GM18505 (cell line): Measurements from ENCODE around the gene DHH.

ENCODE experiments used
- ATAC-seq: cut with Tn5 transposase; IDR thresholded peaks from one replicate; pipeline ENCODE4 v1.9.1; 2021; ENCODE audit not compliant: unreplicated experiment
- POLR2A ChIP-seq: IDR thresholded peaks from 4 replicates; pipeline ENCODE4 v1.6.1; 2011; ENCODE audit warnings: borderline replicate concordance; ENCODE audit not compliant: insufficient read depth, insufficient read length; ENCODE audit errors: extremely low read depth

Gene DHH

DNA sequence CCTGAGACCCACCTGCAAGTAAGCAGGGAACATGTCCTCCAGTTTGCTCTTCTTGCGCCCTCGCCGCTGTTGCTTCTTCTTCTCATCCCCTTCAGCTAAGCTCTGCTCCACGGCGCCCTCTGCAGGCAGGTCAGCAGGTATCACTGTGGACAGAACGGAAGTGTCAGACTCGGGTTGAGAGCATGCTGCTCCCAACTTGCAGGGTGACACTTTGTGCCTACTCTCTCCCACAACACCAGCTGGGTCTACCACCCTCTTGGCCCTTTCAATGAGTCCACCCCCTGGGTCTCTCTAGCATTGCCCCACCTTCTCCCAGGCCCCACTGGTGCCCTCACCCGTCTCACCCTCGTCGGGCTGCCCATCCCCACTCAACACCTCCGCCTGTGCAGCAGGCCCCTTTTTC is 50.7 kb downstream of the DHH start:
- no peak for ATAC-seq
- TF ChIP-seq POLR2A: no peak

DNA sequence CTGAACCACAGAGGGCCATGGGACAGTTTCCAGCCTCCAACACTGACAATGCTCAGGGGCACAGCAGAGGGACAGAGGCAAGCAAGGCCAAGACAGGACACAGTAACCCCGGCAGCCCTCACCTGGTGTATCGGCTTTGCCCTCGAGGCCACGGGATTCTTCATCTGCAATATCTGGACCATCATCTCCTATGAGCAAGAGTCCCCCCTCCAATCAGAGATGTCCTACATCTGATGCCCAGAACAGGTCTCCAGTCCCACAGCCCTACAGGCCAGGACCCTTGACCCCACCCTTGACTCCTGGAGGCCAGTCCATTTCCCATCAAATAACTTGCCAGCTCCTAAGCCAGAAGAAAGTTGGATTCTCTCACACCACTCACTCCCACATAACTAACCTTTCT is 51.4 kb downstream of the DHH start:
- TF ChIP-seq POLR2A: no peak
- ATAC-seq: no peak

DNA sequence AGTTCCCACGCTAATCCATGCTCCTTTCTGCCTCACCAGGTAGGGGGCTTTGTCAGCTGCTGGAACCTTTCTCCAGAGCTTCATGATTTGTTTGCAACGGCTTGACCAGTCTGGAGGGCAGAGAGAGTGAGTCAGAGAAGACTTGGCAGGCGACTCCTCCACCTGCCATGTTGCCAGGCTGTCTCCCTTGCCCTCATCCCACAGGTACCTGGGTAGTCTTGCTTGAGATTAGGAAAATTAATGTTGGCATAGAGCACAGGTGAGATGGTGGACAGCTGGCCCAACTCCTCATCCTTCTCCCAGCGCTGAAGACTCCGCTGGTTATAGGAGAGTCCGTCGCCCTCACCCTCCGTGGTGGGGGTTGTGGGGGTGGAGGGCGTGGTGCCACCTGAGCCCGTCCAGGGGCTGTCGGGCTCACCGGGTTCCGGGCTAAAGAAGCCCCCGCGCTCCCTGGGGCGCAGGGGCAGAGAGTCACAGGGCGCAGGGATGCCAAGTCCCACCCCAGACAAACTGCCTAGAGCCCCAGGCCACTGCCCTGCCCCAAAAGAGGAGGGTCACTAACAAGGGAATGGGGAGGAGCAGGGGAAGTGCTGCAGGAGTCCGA is 52.6 kb downstream of the DHH start:
- no peak for TF ChIP-seq POLR2A
- ATAC-seq: no peak

DNA sequence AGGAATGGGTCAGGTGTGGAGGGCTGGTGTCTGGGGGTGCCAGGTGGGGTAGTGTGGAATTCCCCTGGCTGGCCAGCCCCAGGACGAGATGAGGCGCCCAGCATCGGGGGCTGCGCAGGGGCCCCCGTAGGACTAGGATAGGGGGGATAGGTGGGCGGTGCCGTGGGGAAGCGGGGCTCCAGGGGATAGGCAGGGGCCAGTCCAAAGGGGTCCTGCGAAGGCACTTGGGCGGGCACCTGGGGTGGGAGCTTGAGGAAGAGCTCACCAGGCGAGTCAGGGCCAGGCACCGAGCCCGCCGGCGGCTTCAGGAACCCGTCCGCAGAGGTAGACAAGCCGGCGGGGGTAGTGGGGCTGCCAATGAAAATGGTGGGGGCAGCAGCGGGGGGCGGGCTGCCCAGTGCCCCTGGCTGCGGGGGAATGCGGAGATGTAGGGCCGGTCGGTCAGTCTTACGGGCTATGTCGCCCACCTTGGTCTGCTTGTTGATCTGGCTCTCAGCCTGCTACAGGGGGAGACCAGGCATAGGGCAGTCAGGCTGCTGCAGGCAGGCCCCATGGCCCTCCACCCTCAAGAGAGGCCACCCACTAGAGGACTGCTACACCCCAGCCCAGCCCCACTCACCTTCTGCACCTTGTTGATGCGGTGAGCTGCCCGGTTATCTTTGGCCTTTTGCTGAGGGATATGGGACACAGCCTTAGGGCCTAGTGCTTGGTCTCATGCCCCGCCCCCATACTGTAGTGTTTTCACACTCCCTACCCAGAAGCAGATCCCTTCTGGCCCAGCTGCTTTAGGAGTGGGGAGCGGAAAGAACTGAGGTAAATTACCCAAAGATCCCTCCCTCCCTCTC is 53.3 kb downstream of the DHH start:
- no peak for ATAC-seq
- no peak for TF ChIP-seq POLR2A

DNA sequence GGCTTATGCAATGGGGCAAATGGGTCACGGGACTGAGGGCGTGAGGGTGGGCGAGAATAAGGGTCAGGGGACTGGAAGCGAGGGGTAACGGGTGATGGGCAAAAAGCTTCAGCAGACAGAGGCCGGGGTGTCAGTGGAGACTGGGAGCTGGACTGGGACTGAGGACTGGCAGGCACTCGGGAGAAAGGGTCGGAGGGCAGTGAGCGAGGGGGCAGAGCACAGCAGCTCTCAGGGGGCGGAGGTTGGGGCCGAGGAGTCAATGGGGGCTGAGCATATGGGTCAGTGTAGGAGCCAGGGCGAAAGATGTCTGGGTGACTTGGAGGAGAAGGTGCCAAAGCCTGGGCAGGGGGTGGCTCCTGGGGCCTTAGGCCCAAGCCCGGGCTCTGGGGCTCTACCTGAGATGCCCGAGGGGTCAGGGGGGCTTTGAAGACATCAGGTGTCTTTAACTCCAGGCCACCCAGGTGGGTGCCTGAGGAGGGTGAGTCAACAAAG is 54.2 kb downstream of the DHH start:
- no peak for ATAC-seq

DNA sequence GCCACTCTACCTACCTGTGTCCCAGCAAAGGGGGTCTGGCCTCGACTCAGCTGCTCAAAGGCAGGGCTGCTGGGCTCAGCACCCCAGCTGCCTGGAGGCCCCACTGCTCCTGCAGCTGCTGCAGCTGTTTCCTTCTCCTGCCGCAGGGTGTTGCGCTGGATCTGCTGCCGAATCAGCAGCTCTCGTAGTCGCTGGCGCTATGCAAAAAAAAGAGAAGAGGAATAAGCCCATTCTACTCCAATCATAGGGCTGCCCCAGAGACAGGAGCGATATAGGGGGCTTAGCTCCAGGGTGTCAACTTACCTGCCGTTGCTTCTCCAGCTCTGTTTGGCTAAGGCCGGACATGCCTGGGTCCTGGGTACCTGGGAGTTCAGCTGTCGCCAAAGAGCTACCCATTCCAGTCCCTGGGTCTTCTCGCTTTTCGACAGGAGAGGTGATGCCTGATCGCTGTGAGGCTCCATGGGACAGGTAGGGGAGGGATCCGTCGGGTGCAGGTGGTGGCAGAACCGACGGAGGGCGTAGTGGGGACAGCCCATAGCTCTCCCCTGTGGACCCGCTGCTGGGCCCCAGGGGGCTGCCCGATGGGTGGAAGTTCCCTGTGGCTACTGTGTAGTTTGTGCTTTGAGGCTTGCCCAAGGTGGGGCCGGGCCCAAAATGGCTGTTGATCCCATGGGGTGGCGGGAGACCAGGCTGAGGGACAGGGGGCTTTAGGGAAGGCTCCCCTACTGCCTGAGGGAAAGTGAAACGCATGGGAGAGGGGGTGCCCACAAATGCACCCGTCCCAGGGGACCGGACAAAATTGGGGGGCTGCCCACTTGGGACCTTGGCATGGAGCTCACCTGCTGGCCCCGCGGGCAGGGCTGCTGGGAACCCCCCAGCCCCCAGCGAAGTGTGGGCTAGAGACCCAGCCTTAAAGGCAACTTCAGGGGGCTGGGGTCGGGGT is 54.9 kb downstream of the DHH start:
- TF ChIP-seq POLR2A: no peak
- ATAC-seq: no peak

More for the DNA sequence above, 54.2 kb downstream of the DHH start:
- TF ChIP-seq POLR2A: no peak

DNA sequence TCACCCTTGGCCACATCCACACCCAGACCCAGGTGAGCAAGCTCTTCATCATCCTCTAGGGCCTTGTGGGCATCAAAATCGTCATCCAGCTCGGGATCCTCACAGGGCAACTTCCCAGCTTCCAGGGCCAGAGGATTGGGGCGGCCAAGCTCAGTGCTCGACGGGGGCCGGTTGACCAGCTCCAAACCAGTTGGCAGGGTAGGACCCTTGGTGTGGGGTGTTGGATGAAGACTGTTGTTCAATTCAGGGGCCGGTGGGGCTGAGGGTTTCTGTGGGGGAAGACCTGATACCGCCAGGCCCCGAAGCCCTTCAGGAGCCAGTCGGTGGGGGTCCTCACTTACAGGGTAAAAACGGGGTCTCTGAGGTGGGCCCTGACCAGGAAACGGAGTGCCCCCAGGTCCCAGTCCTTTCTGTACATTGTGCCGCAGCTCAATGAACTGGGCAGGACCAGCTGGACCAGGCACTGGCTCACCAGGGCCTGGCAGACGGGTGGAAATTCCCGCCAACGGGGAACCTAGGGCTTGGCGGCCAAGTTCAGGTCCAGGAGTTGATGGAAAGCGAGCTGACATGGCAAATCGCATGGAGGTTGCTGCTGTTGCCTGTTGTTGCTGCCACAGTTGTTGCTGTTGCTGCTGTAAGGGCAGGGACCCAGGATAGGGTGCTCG is 56.2 kb downstream of the DHH start:
- TF ChIP-seq POLR2A: no peak
- ATAC-seq: no peak

DNA sequence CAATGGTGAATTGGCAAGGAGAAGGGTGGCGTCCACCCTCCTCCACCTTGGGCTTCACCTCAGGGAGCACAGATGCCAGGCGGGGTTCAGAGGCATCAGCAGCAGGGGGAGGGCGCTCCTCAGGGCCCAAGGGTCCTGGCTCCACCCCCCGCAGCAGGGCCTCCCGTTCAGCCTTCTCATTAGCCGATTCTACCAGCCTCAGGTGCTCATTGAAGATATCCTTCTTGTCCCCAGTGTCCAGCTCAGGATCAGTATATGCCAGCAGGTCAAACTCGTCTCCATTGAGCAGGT is 56.7 kb downstream of the DHH start:
- TF ChIP-seq POLR2A: no peak
- ATAC-seq: no peak

DNA sequence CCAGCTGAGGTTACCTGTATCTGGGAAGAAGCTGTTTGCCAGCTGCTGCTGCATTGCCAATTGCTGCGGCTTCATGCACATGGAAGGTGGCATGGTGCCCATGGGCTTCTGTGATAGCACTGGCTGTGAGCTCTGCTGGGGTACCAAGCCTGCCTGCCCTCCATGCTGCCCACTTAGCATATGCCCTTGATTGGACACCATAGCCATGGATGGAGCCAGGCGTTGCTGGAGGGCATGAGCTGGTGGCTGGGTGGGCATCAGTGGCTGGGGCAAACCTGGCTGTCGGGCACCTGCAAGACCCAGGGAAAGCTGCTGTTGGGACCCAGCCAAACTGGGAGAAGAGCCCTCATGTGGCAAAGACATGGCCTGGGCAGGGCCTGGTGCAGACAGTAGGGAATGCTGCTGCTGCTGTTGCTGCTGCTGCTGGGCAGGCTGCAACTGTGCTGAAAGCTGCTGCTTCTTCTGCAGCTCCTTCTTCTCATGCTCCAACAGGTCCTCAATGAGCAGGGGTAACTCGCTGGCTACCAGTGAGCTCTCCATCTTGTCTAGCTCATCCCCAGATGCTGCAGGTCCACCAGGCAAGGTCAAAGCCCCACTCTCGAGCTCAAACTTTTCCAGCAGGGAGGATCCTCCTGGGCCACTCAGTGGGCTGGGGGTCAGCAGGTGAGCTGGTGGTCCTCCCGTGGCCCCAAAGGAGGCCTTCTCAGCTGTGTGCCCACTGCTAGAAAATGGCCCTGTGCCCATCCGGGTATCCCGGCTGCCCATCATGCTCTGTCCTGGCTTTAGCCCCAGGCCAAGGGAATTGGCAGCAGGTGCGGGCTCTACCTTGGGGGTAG is 57.3 kb downstream of the DHH start:
- TF ChIP-seq POLR2A: no peak
- no peak for ATAC-seq
